GM21529 (cell line): ENCODE results near the gene SIRT2.
"Not testable (repeated sequence)": the region's sequence is repeated elsewhere in the genome, so short reads cannot be mapped to it uniquely, and the experiment has no call there.

ENCODE experiments used
- ATAC-seq: cut with Tn5 transposase; IDR thresholded peaks from one replicate; pipeline ENCODE4 v1.9.1; 2021; ENCODE audit not compliant: unreplicated experiment

SIRT2 gene

DNA sequence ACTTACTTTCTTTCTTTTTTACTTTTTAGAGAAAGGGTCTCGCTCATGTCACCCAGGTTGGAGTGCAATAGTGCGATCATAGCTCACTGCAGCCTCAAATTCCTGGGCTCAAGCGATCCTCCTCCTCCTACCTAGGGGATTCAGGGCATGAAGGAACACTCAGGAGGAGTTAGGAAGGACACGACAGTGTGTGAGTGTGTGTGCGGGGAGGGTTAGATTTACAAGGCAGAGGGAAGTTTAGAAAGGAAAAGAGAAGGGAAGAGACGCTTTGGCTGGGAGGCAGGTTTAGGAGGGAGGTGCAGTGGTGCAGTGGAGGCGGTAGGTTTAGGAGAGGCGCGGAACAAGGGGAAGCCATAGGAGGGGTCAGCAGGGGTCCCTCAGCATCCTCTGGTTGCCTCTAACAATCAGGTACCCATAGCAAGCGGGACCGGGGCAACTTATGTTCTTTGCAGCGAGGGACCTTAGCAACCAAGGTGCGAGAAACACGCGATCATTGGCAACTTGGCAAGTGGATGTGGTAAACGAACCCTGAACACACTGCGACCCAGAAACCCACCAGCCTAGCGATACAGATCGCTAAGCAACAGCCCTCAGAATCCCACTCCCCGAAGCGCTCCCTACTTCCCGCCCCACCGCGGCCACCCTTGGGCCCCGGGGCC, 501 bp downstream of the SIRT2 start:
- ATAC-seq, result no peak

DNA sequence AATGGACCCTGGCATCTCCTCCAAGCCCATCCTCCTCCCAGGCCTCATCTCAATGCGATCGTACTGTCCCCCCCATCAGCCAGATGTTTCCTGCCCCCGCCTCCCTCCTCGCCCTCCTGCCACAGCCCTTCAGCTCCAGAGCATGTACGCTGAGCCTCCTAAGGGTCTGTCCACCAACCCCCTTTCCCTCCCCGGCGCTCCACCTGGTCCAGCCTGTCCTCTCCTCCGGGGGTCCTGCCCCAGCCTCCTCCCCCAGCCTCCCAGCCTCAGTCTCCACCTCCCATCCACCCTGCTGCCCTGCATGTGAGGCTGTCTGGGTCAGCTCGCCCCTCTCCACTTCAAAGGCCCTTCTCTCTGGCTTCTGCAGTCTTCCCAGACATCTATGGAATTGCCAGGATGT, 4.5 kb downstream of the SIRT2 start:
- ATAC-seq, result no peak

DNA sequence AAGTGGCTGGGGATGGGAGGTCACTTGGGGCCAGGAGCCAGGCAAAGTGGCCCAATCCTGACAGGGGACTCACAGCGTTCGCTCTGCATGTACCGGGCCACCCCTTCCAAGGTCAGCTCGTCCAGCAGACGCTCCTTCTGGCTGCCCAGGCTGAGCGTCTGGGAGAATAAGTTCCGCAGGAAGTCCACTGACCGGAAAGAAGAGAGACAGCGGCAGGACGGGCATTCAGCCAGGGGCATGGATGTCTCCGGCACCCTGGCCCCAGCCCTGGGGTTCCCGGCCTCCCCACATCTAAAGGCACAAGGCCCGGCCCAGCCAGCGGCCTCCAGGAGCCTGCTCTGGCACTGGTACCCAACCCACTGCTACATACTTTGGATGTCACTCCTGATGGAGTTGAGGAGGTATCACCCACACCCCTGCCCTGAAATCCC, 6.1 kb downstream of the SIRT2 start:
- no peak for ATAC-seq

DNA sequence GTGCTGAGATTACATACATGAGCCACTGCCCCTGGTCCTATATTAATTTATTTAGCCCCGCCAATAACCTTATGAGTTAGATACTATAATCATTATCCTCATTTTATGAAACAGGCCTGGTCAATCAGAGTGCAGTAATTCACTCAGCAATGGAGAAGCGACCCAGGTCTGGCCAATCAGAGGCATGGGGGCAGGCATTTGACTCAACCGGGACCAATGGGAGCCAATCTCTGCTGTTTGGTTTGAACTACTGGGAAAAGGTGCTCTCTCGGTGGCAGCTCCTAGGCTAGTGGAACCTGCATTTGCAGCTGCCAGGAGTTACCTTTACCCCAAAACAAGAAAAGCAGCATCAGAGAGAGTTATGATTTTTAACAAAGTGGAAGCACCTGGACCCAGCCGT, 6.6 kb downstream of the SIRT2 start:
- ATAC-seq, result no peak

DNA sequence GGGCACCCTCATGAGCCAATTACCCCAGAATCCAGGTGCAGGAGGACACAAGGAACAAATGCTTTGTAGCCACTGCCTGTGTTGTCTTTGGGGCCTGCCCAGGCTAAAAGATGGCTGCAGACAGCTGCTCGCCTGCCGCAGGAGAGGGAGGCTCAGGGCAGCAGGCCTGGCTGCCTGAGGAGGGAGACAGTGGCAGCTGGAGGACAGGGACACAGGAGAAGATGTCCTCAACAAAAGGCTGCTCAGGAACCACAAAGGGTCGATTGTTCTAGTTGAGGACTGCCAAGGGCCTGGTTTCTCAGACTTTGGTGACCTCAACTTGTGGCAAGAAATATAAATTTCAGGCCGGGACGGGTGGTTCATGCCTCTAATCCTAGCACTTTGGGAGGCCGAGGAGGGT, 7.6 kb downstream of the SIRT2 start:
- no peak for ATAC-seq

DNA sequence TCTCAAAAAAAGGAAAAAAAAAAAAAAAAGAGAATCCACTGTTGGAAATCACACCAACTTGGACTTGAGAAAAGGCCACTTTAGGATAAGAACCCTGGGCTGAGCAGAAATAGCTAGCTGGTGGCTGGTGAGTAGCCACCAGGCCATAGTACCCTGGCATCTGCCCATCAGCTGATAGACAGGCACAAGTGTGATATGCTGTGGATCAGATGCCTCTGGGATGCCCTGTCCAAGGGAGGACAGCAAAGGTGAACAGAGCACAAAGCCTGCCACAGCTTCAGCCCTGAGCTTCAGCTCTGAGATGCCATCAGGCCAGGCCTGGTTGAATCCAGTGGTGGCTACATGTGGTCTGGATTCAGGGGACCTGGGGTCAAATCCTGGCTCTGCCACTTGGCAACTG, 8.7 kb downstream of the SIRT2 start:
- ATAC-seq, result no peak

DNA sequence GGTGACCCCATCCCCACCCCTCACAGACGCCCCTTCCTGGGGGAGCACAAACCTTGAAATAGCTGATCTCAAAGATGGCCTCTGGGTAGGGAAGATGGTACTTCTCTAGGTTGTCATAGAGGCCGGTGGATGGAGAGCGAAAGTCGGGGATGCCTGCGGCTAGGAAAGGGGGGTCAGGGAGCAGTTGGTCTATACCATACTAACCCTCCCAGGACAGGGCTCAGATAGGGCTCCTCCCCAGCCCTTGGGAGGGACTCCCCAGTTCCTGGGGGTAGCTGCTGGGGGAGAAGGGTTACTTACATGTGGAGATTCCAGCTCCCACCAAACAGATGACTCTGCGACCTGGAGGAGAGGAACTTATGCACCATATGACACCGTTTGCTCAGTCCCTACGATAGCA, 9.6 kb downstream of the SIRT2 start:
- no peak for ATAC-seq

DNA sequence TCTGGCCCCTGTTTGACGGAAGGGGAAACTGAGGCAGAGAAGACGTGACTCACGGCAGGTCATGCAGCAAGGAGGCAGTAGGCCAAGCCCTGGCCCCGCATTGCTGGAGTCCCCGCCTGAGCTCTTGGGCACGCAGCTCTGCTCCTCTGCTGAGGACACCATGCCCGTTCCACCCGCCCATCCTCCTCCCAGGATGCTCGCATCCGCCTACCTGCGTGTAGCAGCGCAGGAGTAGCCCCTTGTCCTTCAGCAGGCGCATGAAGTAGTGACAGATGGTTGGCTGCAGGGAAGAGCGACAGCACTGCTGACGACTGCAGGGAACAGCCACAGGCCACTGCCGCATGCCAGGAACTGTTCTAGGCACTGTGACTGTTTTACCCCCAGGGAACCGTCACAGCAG, 10.5 kb downstream of the SIRT2 start:
- ATAC-seq, result no peak

DNA sequence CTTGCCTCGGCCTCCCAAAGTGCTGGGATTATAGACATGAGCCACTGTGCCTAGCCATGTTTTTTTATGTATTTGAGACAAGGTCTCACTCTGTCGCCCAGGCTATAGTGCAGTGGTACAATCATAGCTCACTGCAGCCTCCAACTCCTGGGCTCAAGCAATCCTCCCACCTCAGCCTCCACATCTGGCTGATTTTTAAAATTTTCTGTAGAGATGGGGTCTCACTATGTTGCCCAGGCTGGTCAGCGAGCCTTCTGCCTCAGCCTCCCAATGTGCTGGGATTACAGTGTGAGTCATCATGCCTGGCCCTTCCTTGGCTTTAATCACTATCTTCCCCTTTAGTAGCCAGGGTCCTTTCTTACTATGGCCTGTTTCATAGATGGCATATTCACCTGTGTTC, 14.7 kb downstream of the SIRT2 start:
- ATAC-seq, result not testable (repeated sequence)

DNA sequence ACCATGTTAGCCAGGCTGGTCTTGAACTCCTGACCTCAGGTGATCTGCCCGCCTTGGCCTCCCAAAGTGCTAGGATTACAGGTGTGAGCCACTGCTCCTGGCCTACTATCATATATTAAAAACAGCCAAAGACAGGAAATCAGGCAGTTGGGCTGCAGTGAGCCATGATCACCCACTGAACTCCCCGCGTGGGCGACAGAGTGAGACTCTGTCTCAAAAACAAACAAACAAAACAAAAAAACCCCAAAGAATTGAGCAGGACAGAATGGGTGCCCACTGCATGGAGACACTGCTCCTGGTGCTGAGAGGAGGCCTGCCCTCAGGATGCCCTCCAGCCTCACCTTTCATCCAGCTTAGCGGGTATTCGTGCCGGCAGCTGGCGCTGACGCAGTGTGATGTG, 16.1 kb downstream of the SIRT2 start:
- no peak for ATAC-seq

DNA sequence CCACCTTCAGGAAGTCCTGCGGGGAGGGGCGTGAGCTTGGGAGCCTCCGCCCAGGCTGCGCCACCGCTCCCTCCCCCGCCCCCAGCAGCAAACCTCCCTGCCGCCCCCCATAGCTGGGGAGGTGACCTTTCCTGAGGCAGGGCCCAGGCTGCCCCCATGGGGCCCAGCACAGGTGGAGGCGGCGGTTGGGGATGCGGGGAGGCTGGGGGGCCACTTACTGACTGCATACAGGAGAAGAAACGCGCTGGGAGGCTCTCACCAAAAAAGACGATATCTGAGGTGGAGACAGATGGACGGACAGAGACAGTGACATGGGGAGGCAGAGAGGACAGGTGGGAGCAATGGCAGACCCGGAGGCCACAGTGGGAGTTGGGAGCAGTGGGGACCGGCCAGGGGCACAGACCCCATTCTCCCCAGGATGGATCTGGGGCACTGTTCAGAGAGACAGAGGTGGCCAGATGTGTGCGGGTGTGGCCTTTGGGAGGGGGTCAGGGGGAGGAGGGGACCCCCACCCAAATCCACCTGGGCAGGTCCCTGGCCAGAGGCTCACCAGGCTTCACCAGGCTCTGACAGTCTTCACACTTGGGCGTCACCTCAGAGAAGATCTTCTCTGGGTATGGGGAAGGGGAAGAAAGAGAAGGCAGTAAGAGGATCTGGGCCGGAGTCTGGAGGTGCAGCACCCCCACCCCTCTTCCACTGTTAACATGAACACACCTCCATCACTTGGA, 18.4 kb downstream of the SIRT2 start:
- no peak for ATAC-seq

DNA sequence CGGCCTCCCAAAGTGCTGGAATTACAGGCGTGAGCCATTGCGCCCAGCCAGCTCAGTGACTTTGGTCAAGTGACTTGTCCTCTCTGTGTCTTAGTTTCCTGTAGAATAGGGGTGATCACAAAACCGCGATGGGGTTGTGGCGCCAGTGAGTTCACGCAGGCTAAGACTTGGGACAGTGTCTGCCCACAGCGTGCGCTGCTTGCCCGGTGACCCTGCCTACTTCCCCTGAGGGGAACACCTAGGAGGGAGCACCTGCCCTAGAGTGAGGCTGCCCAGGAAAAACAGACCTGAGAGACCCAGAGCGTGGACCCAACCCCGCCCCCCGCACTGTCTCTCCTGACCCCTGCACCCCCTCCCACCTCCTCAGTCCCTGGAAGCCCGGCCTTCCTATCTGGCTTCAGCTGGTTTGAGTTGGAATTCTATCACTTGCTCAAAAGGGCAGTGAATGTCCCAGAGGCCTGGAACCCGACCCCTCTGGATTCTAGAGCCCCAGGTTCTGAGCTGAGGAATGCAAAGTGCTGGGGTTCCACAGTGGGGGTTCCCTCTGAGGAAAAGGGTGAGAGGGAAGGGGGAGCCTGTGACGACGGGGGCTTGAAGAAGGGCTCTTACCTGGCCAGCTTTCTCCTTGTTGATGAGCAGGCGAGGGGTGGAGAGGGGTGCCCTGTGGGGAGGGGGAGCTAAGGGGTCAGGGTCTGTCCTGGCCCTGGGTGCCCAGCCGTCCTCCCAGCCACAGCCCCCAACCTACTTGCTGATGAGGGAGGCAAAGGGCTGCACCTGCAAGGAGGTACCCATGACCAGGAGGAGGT, 19.1 kb downstream of the SIRT2 start:
- no peak for ATAC-seq

DNA sequence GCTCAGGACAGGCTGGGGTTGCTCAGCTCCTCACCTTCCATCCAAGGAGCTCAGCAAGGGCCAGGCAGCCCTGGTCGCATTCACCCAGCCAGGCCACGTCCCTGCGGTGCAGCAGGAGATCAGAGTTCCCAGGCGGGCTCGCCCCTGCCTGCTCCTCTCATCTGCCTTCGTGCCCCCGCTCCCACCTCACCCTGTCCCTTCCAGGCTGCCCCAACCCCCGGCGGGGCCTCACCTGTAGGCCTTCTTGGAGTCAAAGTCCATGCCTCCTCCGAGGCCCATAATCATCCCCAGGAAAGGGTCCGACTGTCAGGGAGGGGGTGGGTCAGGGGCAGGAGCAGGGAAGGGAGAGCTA, 20.0 kb downstream of the SIRT2 start:
- no peak for ATAC-seq

DNA sequence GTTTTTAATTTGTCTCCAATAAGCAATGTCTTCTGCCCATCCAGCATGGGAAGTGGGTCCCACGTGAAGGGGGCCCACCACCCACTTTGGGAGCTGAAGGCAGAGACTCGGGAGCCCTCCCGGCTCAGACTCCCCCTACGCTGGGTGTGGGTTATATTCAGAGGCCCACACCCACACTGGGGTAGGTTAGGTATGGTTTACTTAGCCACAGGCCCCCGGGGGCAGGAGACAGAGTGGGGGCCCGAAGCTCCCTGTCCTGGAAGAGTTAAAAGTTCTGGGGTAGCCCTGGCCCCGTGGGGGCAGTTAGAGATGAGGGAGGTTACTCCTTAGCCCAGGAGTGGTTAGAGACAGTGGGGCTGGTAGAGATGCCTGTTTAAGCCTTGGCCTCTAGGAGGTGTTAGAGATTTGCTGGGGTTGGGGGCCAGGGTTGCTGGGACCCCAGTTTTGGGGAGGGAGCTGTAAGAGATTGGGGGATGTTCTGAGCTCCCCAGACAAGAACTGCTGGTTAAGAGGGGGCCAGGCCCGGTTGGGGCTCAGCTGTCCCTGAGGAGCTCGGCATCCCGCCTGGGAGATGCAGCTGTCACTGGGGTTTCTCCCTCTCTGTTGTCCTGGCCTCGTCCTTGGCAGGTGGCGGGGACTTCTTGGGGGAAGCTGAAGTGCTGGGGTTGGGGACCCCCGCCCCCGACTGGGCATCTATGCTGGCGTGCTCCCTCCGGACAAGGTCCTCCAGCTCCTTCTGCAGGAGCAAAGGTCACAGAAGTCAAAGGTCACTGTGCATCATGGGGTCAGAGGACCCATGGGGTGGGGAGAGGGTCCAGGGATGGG, 20.6 kb downstream of the SIRT2 start:
- ATAC-seq, result no peak

DNA sequence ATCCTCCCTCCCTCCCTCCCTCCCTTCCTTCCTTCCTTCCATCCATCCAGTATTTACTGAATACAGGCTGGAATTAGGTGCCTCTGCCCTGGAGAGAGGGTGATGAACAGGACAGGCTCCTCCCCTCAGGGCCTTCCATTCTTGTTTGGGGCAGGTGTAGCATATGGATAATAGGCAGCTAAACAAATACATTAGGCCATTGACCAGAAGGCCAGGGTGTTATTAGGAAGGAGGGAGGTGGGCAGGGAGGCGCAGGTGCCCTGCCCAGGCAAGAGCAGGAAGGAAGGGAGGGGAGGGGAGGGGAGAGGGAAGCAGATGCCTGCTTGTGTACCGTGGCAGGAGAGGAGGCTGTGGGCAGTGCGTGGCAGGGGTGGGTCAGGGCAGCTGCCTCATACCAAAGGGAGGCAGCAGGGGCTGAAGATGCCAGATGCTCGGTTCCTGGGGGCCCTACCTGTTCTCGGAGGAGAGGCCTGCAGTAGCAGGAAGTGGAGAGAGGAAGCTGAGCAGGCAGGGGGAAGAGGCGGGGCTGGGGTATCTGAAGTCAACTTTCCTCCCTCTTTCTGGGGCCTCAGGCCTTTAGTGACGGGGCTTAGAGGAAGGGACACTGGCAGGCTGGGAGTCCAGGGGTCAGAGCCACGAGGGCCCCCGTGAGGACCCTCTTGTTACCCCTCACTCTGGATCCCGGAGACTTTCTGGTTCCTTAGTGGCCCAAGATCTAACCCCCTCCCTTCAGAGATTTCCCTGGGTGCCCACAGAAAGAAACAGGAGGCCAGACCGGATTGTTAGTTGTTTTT, 21.4 kb downstream of the SIRT2 start, which contains the start of gene RINL:
TSS of gene RINL (minus strand) at position 495 of the 794 bp plus-strand sequence. CDS start 1,533 bp downstream, outside the sequence.
- ATAC-seq, result peak; percentile 66

DNA sequence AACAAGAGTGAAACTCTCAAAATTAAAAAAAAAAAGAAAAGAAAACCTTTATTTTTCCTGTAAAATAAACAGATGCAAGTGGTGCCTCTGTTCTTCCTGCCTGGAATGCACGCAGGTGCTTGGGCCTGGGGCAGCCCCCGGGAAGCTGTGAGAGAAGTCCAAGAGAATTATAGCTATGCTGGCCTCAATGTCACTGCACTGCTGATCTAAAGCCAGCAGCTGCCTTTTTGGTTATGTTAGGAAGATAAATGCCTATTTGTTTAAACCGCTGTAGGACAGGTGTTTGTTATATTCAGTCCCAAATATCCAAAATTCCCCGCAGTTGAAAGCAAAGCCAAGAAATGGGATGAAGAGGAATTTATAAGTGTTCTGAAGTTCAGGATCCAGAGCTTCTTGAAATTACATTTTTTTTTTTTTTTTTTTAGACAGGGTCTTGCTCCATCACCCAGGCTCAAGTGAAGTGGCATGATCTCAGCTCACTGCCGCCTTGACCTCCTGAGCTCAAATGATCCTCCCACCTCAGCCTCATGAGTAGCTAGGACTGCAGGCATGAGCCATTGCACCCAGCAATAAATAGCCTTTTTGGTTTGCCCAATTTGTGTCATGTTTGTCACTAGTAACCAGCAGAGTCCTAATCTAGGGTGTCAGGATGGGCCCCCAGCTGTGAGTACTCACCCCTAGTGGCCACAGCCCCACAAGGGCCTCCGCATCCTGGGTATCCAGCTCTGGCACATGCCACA, 23.6 kb downstream of the SIRT2 start:
- no peak for ATAC-seq

DNA sequence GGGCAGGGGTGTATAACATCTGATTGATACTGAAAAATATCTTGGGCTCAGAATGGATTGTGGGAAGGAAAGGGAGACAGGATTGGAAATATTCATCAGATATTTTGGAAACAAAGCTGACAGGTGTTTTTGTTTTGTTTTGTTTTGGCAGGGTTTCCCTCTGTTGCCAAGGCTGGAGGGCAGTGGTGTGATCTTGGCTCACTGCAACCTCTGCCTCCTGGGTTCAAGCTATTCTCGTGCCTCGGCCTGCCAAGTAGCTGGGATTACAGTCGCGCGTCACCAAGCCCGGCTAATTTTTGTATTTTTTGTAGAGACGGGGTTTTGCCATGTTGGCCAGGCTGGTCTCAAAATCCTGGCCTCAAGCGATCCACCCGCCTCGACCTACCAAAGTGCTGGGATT, 26.0 kb downstream of the SIRT2 start:
- not testable (repeated sequence) for ATAC-seq

DNA sequence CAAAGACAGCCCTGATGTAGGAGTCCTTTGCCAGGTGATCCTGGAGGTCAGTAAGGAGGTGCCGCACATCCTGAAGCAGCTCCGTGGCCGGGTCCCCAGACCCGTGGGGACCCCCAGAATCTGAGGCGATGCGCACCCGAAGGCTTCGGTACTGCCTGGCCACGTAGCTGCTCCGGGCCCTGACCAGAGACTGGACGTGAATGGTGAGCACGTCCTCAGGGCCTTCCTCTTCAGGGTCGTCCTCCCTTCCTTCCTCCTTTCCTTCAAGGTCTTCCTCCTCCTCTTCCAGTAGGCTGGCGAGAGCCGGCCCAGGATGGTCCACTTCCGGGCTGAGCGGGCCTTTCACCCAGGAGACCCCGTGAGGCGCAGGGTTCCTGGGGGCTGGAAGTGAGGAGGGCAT, 28.8 kb downstream of the SIRT2 start:
- ATAC-seq, result no peak

DNA sequence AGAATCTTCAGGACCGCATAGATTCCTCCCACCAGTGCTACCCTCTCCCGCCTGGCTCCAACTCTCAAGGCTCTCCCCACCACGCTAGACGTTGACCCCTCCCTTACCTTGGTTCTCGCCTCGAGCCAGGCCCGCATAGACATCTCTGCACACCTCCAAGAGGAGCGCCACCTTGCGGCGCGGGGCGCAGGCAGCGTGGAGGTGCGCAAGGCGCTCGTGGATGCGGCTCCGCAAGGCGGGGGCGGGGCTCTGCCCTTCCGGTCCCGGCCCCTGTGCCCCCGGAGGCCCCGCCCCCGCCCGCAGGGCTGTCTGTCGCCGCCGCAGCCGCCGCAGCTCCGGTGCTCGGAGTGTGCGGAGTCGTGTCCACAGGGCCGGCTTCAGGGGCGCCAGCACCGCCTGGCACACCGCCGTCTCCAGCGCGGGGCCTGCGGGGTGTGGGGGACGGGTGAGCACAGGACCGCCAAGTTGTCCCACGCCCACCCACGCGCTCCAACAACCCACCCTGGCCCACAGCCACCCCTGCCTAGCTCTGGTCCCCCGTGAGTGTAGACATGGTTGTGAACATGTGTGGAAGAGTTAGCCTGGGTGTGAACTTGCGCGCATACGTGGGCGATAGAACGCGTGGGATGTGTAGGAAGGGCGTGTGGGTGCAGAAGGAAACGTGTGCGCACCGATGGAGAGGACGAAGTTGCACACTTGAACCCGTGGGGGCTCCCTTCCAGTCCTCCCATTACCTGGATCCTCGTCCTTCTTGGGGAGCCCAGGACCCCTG, 29.4 kb downstream of the SIRT2 start:
- peak; percentile 76 for ATAC-seq
